Activated CD4-positive, alpha-beta T cell treated with anti-CD3 and anti-CD28 coated beads for 48 hours (primary cell): ENCODE measurements around the gene ZMYM4.
"Not testable (repeated sequence)": the region's sequence is repeated elsewhere in the genome, so short reads cannot be mapped to it uniquely, and the experiment has no call there.

Experiments used
- DNase-seq: peaks from one replicate; pipeline ENCODE4 v3.0.0-alpha.2; 2020

ZMYM4 gene

GRCh38 chr1:35331618-35332017 is 63.1 kb downstream of the ZMYM4 start:
- not testable (repeated sequence) for DNase-seq

GRCh38 chr1:35334485-35334884 is 66.0 kb downstream of the ZMYM4 start:
- DNase-seq = no peak

- no peak for DNase-seq
Observed at GRCh38 chr1:35340519-35340918, 72.0 kb downstream of the ZMYM4 start.

GRCh38 chr1:35345439-35345981 is 77.0 kb downstream of the ZMYM4 start:
- no peak for DNase-seq

- no peak for DNase-seq
Observed at GRCh38 chr1:35350872-35351271, 82.4 kb downstream of the ZMYM4 start.

- DNase-seq = no peak
Observed at GRCh38 chr1:35359995-35360394, 91.5 kb downstream of the ZMYM4 start.

GRCh38 chr1:35361638-35362037 is 93.1 kb downstream of the ZMYM4 start:
- no peak for DNase-seq

GRCh38 chr1:35364741-35365140 is 96.2 kb downstream of the ZMYM4 start:
- no peak for DNase-seq

GRCh38 chr1:35367914-35368313 is 99.4 kb downstream of the ZMYM4 start:
- no peak for DNase-seq

- DNase-seq = no peak
Observed at GRCh38 chr1:35369922-35370671, 101.6 kb downstream of the ZMYM4 start.

- no peak for DNase-seq
Observed at GRCh38 chr1:35371506-35371905, 103.0 kb downstream of the ZMYM4 start.

GRCh38 chr1:35377555-35377954 is 109.0 kb downstream of the ZMYM4 start:
- DNase-seq = no peak

GRCh38 chr1:35379317-35380000 is 111.0 kb downstream of the ZMYM4 start:
- no peak for DNase-seq

- DNase-seq = not testable (repeated sequence)
Observed at GRCh38 chr1:35380111-35380510, 111.6 kb downstream of the ZMYM4 start.

GRCh38 chr1:35382107-35382506 is 113.6 kb downstream of the ZMYM4 start:
- DNase-seq = no peak

- no peak for DNase-seq
Observed at GRCh38 chr1:35386290-35386689, 117.8 kb downstream of the ZMYM4 start.

- no peak for DNase-seq
Observed at GRCh38 chr1:35386959-35387358, 118.5 kb downstream of the ZMYM4 start.

GRCh38 chr1:35390600-35391494 is 122.3 kb downstream of the ZMYM4 start:
- DNase-seq = no peak

GRCh38 chr1:35394386-35394785 is 125.9 kb downstream of the ZMYM4 start:
- no peak for DNase-seq

- no peak for DNase-seq
Observed at GRCh38 chr1:35398739-35399138, 130.2 kb downstream of the ZMYM4 start.

- no peak for DNase-seq
Observed at GRCh38 chr1:35401049-35401448, 132.5 kb downstream of the ZMYM4 start.

- no peak for DNase-seq
Observed at GRCh38 chr1:35406103-35406502, 137.6 kb downstream of the ZMYM4 start.

- DNase-seq = no peak
Observed at GRCh38 chr1:35407743-35408142, 139.2 kb downstream of the ZMYM4 start.
